PC-3 (cell line): ENCODE data around the gene METAP1.

Experiments used
- CTCF ChIP-seq: fragments of 300-600 bp; sonication (generic); conservative IDR thresholded peaks from 2 replicates; pipeline ENCODE4 v1.5.1; 2017; ENCODE audit warnings: antibody characterized with exemption, low read depth, mild to moderate bottlenecking, low read length
- EZH2 ChIP-seq: fragments of 300-600 bp; sonication (generic); IDR thresholded peaks from one replicate; pipeline ENCODE4 v1.6.1; 2017; ENCODE audit warnings: antibody characterized with exemption, mild to moderate bottlenecking, low read length; ENCODE audit not compliant: unreplicated experiment
- EZH2phosphoT487 ChIP-seq: fragments of 300-600 bp; sonication (generic); IDR thresholded peaks from 2 replicates; pipeline ENCODE4 v1.6.1; 2018; ENCODE audit warnings: mild to moderate bottlenecking, antibody characterized with exemption, low read length, borderline replicate concordance

GRCh38 chr4:98996765-98997068, 1.2 kb downstream of the METAP1 start:
- TF ChIP-seq CTCF: no peak
- TF ChIP-seq EZH2: no peak
- no peak for TF ChIP-seq EZH2phosphoT487
